CD8-positive, alpha-beta memory T cell (primary cell): ENCODE results near the gene CYP39A1. TPM values are rescaled to one million over a fixed set of nuclear protein-coding genes. Genes with fewer than 3 reads are reported as not detected.

Experiments
- CTCF ChIA-PET: fragments of 350-600 bp; sonication (Branson Sonifier 250); formaldehyde crosslinking; loops from one replicate; lab custom pipeline; 2021; ENCODE audit warnings: antibody characterized with exemption; lab: Charles Lee
- POLR2A ChIA-PET: fragments of 350-600 bp; sonication (Branson Sonifier 250); formaldehyde crosslinking; loops from one replicate; lab custom pipeline; 2021; ENCODE audit warnings: antibody characterized with exemption; lab: Charles Lee
- DNase-seq, 5 donors: peaks; one replicate each; pipeline versions ENCODE4 v3.0.0 to v3.0.0-alpha.2; 2020 to 2022; ENCODE audit warnings: mixed read lengths in 1 of 5
- H3K27ac ChIP-seq: one replicate; pipeline ENCODE4 v1.7.0; 2013; ENCODE audit warnings: low read depth, mild to moderate bottlenecking, low read length, moderate library complexity
- H3K27me3 ChIP-seq: 2 replicates; pipeline ENCODE4 v1.7.0; 2013; ENCODE audit warnings: low read length, mild to moderate bottlenecking; ENCODE audit not compliant: insufficient read depth, poor library complexity, severe bottlenecking
- H3K36me3 ChIP-seq: 2 replicates; pipeline ENCODE4 v1.7.0; 2013; ENCODE audit warnings: mild to moderate bottlenecking, low read length, moderate library complexity; ENCODE audit not compliant: insufficient read depth
- H3K4me1 ChIP-seq: 2 replicates; pipeline ENCODE4 v1.7.0; 2013; ENCODE audit warnings: mild to moderate bottlenecking, low read length, moderate library complexity; ENCODE audit not compliant: insufficient read depth
- H3K4me3 ChIP-seq: 2 replicates; pipeline ENCODE4 v1.7.0; 2013; ENCODE audit warnings: mild to moderate bottlenecking, low read length
- H3K9me3 ChIP-seq: 2 replicates; pipeline ENCODE4 v1.7.0; 2013; ENCODE audit warnings: mild to moderate bottlenecking, low read length
- H3K27ac Mint-ChIP-seq, 8 donors: one replicate each; pipeline ENCODE4 v1.8.0; 2020 to 2021; ENCODE audit warnings: mixed read lengths in 8 of 8, mild to moderate bottlenecking in 6 of 8, inconsistent platforms in 3 of 8, moderate library complexity in 3 of 8
- H3K27me3 Mint-ChIP-seq, 2 donors: one replicate each; pipeline ENCODE4 v1.8.0; 2020 to 2021; ENCODE audit warnings: mixed read lengths in 2 of 2, mild to moderate bottlenecking in 1 of 2, moderate library complexity in 1 of 2
- H3K36me3 Mint-ChIP-seq, 3 donors: one replicate each; pipeline ENCODE4 v1.8.0; 2020 to 2021; ENCODE audit warnings: mixed read lengths in 3 of 3, inconsistent platforms in 1 of 3, mild to moderate bottlenecking in 1 of 3
- H3K4me1 Mint-ChIP-seq, 3 donors: one replicate each; pipeline ENCODE4 v1.8.0; 2020 to 2021; ENCODE audit warnings: mixed read lengths in 3 of 3, inconsistent platforms in 1 of 3, mild to moderate bottlenecking in 1 of 3
- H3K4me3 Mint-ChIP-seq, 7 donors: one replicate each; pipeline ENCODE4 v1.8.0; 2020 to 2021; ENCODE audit warnings: mixed read lengths in 7 of 7, mild to moderate bottlenecking in 6 of 7, moderate library complexity in 4 of 7, inconsistent platforms in 2 of 7
- H3K9me3 Mint-ChIP-seq, 5 donors: one replicate each; pipeline ENCODE4 v1.8.0; 2020 to 2022; ENCODE audit warnings: mixed read lengths in 5 of 5, mild to moderate bottlenecking in 3 of 5, moderate library complexity in 2 of 5, inconsistent platforms in 1 of 5
- polyA plus RNA-seq: library from polyadenylated mRNA; unstranded; fragments of 300-500 nt; fragmentation: Illumina TruSeq; gene quantifications from one replicate; pipeline ENCODE4 v1.2.3, GENCODE V29; 2021
- total RNA-seq, 2 experiments: library from RNA; stranded (reverse); gene quantifications; one replicate each; pipeline ENCODE4 v1.2.3, GENCODE V29; 2021

The CYP39A1 gene
- total and polyA plus RNA-seq, 3 experiments from 2014 or later = not detected

DNA sequence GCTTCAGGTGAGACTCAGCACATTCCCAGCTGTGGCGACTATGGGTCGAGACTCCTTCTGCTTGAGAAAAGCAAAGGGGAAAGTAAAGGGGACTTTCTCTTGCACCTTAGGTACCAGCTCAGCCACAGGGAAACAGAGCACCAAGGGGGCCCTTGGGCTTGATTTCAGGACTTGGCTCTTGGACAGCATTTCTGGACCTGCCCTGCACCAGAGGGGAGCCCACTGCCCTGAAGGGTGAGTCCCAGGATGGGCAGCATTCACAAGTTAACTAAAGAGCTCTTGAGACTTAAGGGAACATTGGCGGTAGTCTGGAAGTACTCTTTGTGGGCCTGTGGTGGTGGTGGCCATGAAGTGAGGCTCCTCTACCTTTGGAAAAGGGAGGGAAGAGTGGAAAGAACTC is 111.1 kb downstream of the CYP39A1 start:
- H3K27me3 ChIP-seq = no peaks in the 10 kb centered on the region
- no peak for DNase-seq
- peaks cover 0 to 4% (median 0%) of the 10 kb centered on the region in 3 donors for H3K36me3 Mint-ChIP-seq
- ChIA-PET CTCF (no interaction called here), POLR2A (no interaction called here)
- H3K9me3 ChIP-seq = no peaks in the 10 kb centered on the region
- H3K4me1 Mint-ChIP-seq = no peaks in the 10 kb centered on the region
- peaks cover 9 to 20% (median 15%) of the 10 kb centered on the region in 5 donors for H3K9me3 Mint-ChIP-seq
- H3K27me3 Mint-ChIP-seq = peaks cover 9 to 58% of the 10 kb centered on the region in 2 donors
- H3K27ac Mint-ChIP-seq = no peak overlapping the region
- H3K4me3 Mint-ChIP-seq = no peak overlapping the region
- H3K4me1 ChIP-seq = no peaks in the 10 kb centered on the region
- no peak overlapping the region for H3K27ac ChIP-seq
- H3K4me3 ChIP-seq = no peak overlapping the region
- no peaks in the 10 kb centered on the region for H3K36me3 ChIP-seq

- Histone ChIP-seq H3K36me3 (no peaks in the 10 kb centered on the region), H3K4me1 (no peaks in the 10 kb centered on the region), H3K27me3 (no peaks in the 10 kb centered on the region), H3K9me3 (no peaks in the 10 kb centered on the region), H3K4me3 (no peak overlapping the region), H3K27ac (no peak overlapping the region)
- ChIA-PET POLR2A (no interaction called here), CTCF (no interaction called here)
- H3K27ac Mint-ChIP-seq = no peak overlapping the region
- no peak overlapping the region for H3K4me3 Mint-ChIP-seq
- peaks cover 0 to 4% (median 0%) of the 10 kb centered on the region in 3 donors for H3K36me3 Mint-ChIP-seq
- no peak for DNase-seq
- H3K9me3 Mint-ChIP-seq = peaks cover 12 to 18% (median 15%) of the 10 kb centered on the region in 5 donors
- no peaks in the 10 kb centered on the region for H3K4me1 Mint-ChIP-seq
- peaks cover 9 to 60% of the 10 kb centered on the region in 2 donors for H3K27me3 Mint-ChIP-seq
These were observed 112.8 kb downstream of the CYP39A1 start for GRCh38 chr6:46539866-46540265.

DNA sequence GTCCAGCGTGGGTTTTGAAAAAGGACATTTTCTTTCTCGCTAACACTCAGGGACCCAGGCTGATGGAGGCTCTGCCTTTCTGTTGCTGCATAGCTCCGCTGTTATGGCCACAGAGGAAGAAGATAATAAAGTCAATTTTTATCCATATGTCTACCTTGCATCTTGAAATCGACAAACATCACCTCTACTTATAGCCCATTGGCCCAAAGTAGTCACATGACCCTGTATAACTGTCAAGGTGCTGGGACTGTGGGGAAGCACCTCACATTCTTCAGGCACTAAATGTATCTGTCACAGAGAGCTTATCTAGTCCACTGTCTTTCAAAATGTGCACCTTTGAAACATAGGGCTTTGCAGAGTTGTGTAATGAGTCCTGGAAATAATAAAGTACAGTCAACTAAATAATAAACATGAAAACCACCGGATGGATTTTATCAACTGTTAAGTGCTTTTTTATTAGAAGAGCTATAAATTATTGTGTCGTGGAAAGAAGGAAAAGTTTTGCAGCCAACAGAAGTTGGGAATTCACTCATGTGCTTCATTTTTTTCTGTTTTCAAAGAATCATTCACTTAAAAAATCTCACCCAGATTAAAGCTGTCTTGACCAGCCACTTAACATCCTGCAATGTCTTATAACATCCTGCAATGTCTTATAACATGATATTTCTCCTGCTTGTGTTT is 113.7 kb downstream of the CYP39A1 start:
- peaks cover 6 to 14% (median 9%) of the 10 kb centered on the region in 5 donors for H3K9me3 Mint-ChIP-seq
- peaks cover 9 to 55% of the 10 kb centered on the region in 2 donors for H3K27me3 Mint-ChIP-seq
- Histone ChIP-seq H3K36me3 (no peaks in the 10 kb centered on the region), H3K27me3 (no peaks in the 10 kb centered on the region), H3K4me1 (no peaks in the 10 kb centered on the region), H3K4me3 (no peak overlapping the region), H3K9me3 (no peaks in the 10 kb centered on the region), H3K27ac (no peak overlapping the region)
- ChIA-PET CTCF (no interaction called here), POLR2A (no interaction called here)
- H3K4me3 Mint-ChIP-seq = no peak overlapping the region
- H3K36me3 Mint-ChIP-seq = no peaks in the 10 kb centered on the region
- no peaks in the 10 kb centered on the region for H3K4me1 Mint-ChIP-seq
- DNase-seq = no peak
- no peak overlapping the region for H3K27ac Mint-ChIP-seq

DNA sequence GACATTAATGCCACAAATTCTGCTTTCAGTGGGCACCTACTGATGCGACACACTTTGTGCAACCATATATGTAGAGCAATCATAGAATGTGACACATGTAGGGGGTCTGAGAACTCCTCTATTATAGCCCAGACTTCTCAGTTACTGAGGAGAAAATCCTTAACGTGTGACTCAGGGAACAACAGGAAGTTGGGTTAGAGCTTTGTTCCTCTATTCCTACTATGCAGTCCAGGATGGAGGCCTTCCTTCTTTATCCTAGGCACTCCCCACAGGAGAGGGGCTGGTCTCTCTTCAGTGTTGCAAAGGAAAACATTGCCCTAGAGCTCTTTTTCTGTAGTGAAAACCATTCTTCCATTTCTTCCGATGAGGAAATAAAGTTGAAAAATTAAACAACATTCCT is 121.7 kb downstream of the CYP39A1 start:
- POLR2A ChIA-PET = no interaction called here
- CTCF ChIA-PET = no interaction called here

DNA sequence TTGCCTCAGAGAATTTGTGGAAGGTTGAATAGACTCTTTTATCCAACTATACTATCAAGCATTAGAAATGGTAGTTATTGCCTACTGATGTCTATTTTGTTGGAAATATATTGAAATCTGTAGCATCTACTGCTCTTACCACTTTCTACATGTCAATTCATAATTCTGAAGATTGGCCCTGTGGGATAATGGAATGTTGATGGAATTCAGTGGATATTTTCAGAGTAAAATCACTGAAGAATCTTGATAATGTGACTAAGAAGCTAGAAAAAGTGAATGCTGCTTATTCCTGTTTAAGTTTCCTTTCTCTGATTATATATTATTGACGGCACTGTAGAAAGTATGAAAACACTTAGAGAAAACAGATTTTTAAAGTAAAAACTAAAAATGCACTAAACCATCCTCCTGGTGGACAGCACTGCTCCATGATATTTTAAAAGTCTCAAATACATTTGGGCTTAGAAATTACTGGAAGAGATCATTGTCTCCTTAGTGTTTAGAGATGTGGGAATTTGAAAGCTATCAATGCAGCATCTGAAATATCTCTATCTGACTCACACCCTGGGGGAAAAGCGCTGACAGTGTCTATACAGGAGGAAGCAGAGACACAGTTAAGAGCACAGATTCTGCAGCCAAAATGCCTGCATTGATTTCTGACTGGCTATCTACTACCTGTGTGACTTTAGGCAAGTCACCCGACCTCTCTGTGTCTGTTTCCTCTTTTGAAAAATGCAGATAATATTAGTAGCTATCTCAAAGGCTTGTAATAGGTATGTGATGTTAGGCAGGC is 123.5 kb downstream of the CYP39A1 start:
- ChIA-PET CTCF (no interaction called here), POLR2A (interaction anchor here (0.6 kb wide), 1 partner anchor 494 kb away, joined by 5 read pairs; no protein-coding TSS in a partner anchor)
- Mint-ChIP-seq H3K4me3 (no peak overlapping the region), H3K27me3 (peaks cover 14 to 38% of the 10 kb centered on the region in 2 donors), H3K27ac (no peak overlapping the region), H3K36me3 (peaks cover 0 to 2% (median 0%) of the 10 kb centered on the region in 3 donors), H3K9me3 (no peaks in the 10 kb centered on the region), H3K4me1 (no peaks in the 10 kb centered on the region)
- H3K4me3 ChIP-seq = no peak overlapping the region
- no peaks in the 10 kb centered on the region for H3K36me3 ChIP-seq
- H3K4me1 ChIP-seq = no peaks in the 10 kb centered on the region
- no peak overlapping the region for H3K27ac ChIP-seq
- no peak for DNase-seq
- H3K9me3 ChIP-seq = no peaks in the 10 kb centered on the region
- no peaks in the 10 kb centered on the region for H3K27me3 ChIP-seq

More for the DNA sequence above, 121.7 kb downstream of the CYP39A1 start:
- no peak overlapping the region for H3K27ac ChIP-seq
- H3K27me3 ChIP-seq = no peaks in the 10 kb centered on the region
- peaks cover 0 to 3% (median 0%) of the 10 kb centered on the region in 5 donors for H3K9me3 Mint-ChIP-seq
- peaks cover 0 to 2% (median 0%) of the 10 kb centered on the region in 3 donors for H3K36me3 Mint-ChIP-seq
- no peak overlapping the region for H3K4me3 ChIP-seq
- no peaks in the 10 kb centered on the region for H3K9me3 ChIP-seq
- no peak for DNase-seq
- H3K4me1 ChIP-seq = no peaks in the 10 kb centered on the region
- H3K4me3 Mint-ChIP-seq = no peak overlapping the region
- no peak overlapping the region for H3K27ac Mint-ChIP-seq
- H3K27me3 Mint-ChIP-seq = peaks cover 11 to 35% of the 10 kb centered on the region in 2 donors
- no peaks in the 10 kb centered on the region for H3K36me3 ChIP-seq
- no peaks in the 10 kb centered on the region for H3K4me1 Mint-ChIP-seq

GRCh38 chr6:46526607-46527006 is 126.0 kb downstream of the CYP39A1 start:
- no peaks in the 10 kb centered on the region for H3K27me3 ChIP-seq
- no peak for DNase-seq
- no peak overlapping the region for H3K4me3 ChIP-seq
- peaks cover 0 to 2% (median 0%) of the 10 kb centered on the region in 5 donors for H3K9me3 Mint-ChIP-seq
- H3K4me1 Mint-ChIP-seq = no peaks in the 10 kb centered on the region
- no peak overlapping the region for H3K27ac Mint-ChIP-seq
- H3K4me3 Mint-ChIP-seq = no peak overlapping the region
- ChIA-PET CTCF (no interaction called here), POLR2A (no interaction called here)
- no peaks in the 10 kb centered on the region for H3K9me3 ChIP-seq
- no peaks in the 10 kb centered on the region for H3K4me1 ChIP-seq
- H3K27ac ChIP-seq = no peak overlapping the region
- peaks cover 0 to 2% (median 0%) of the 10 kb centered on the region in 3 donors for H3K36me3 Mint-ChIP-seq
- no peaks in the 10 kb centered on the region for H3K36me3 ChIP-seq
- H3K27me3 Mint-ChIP-seq = peaks cover 14 to 41% of the 10 kb centered on the region in 2 donors

GRCh38 chr6:46525583-46525982 is 127.0 kb downstream of the CYP39A1 start:
- peaks cover 0 to 2% (median 0%) of the 10 kb centered on the region in 5 donors for H3K9me3 Mint-ChIP-seq
- no peaks in the 10 kb centered on the region for H3K4me1 Mint-ChIP-seq
- CTCF ChIA-PET = no interaction called here
- Histone ChIP-seq H3K9me3 (no peaks in the 10 kb centered on the region), H3K27me3 (no peaks in the 10 kb centered on the region), H3K4me1 (no peaks in the 10 kb centered on the region), H3K36me3 (no peaks in the 10 kb centered on the region), H3K4me3 (no peak overlapping the region), H3K27ac (no peak overlapping the region)
- DNase-seq = no peak
- POLR2A ChIA-PET = no interaction called here
- no peak overlapping the region for H3K4me3 Mint-ChIP-seq
- peaks cover 12 to 35% of the 10 kb centered on the region in 2 donors for H3K27me3 Mint-ChIP-seq
- peaks cover 0 to 2% (median 0%) of the 10 kb centered on the region in 3 donors for H3K36me3 Mint-ChIP-seq
- H3K27ac Mint-ChIP-seq = no peak overlapping the region

- Mint-ChIP-seq H3K27me3 (peaks cover 5 to 20% of the 10 kb centered on the region in 2 donors), H3K4me1 (no peaks in the 10 kb centered on the region), H3K36me3 (no peaks in the 10 kb centered on the region), H3K4me3 (no peak overlapping the region), H3K27ac (no peak overlapping the region), H3K9me3 (peaks cover 0 to 2% (median 0%) of the 10 kb centered on the region in 5 donors)
- ChIA-PET CTCF (no interaction called here), POLR2A (no interaction called here)
- no peaks in the 10 kb centered on the region for H3K27me3 ChIP-seq
- no peaks in the 10 kb centered on the region for H3K4me1 ChIP-seq
- H3K4me3 ChIP-seq = no peak overlapping the region
- H3K9me3 ChIP-seq = no peaks in the 10 kb centered on the region
- DNase-seq = no peak
- H3K36me3 ChIP-seq = no peaks in the 10 kb centered on the region
- H3K27ac ChIP-seq = no peak overlapping the region
These were observed 131.1 kb downstream of the CYP39A1 start for GRCh38 chr6:46521464-46521971.
